ENCODE results near the gene CTBP1. TPM values are rescaled to one million over a fixed set of nuclear protein-coding genes. Genes with fewer than 3 reads are reported as not detected.

The CTBP1 gene
- total RNA-seq, 1 experiment from 2014 or later = 184 TPM

- CTCF ChIA-PET = interaction anchor here (0.6 kb wide), 1 partner anchor 13 kb away, joined by 3 read pairs; no protein-coding TSS in a partner anchor
Measured at GRCh38 chr4:1169171-1169671, 79.7 kb downstream of the CTBP1 start.

GRCh38 chr4:1168191-1169101, 80.5 kb downstream of the CTBP1 start:
- H3K4me1 Mint-ChIP-seq (ENCODE audit: low read depth, unreplicated experiment) = peaks cover 2% of the 10 kb centered on the region
- Histone ChIP-seq H3K4me1 (peaks cover 9% of the 10 kb centered on the region), H3K36me3 (ENCODE audit: control insufficient read depth, insufficient read depth, low read length) (no peaks in the 10 kb centered on the region), H3K4me3 (ENCODE audit: low read depth, low read length) (peak overlapping the region; percentile 52; the same call in 1 of the 2 replicates), H3K27me3 (replicated peaks; ENCODE audit: control insufficient read depth, insufficient read depth, low read length) (no peaks in the 10 kb centered on the region), H3K9me3 (no peaks in the 10 kb centered on the region)
- no TSS peak for BruUV-seq (replicated peaks)
- H3K27ac Mint-ChIP-seq (ENCODE audit: unreplicated experiment) = peak overlapping the region; percentile 74
- intact Hi-C loops (cut with micrococcal nuclease; ENCODE audit: unreplicated experiment) = loop anchor here (5.0 kb wide), 1 partner anchor 39 kb away; no protein-coding TSS in a partner anchor
- ChIA-PET POLR2A (no interaction called here), CTCF (interaction anchor here (0.6 kb wide), 2 partner anchors 16 to 25 kb away, joined by 4 to 6 read pairs; no protein-coding TSS in a partner anchor)
- no peaks in the 10 kb centered on the region for H3K9me3 Mint-ChIP-seq (ENCODE audit: unreplicated experiment)
- peaks cover 4% of the 10 kb centered on the region for H3K36me3 Mint-ChIP-seq (ENCODE audit: insufficient read depth, unreplicated experiment)
- H3K4me3 Mint-ChIP-seq (ENCODE audit: unreplicated experiment) = peak overlapping the region; percentile 72
- no peak for TF ChIP-seq CTCF (IDR thresholded peaks at IDR 0.05; ENCODE audit: insufficient read depth in 1 of 2, low read depth in 1 of 2, low read length in 1 of 2, severe bottlenecking in 1 of 2, unreplicated experiment in 1 of 2)
- no peak for DNase-seq
- peaks cover 2% of the 10 kb centered on the region for H3K27me3 Mint-ChIP-seq (ENCODE audit: insufficient read depth, unreplicated experiment)

More at GRCh38 chr4:1169171-1169671, 79.7 kb downstream of the CTBP1 start:
- H3K4me1 Mint-ChIP-seq (ENCODE audit: low read depth, unreplicated experiment) = no peaks in the 10 kb centered on the region
- no peak for DNase-seq
- peaks cover 2% of the 10 kb centered on the region for H3K27me3 Mint-ChIP-seq (ENCODE audit: insufficient read depth, unreplicated experiment)
- peaks cover 4% of the 10 kb centered on the region for H3K36me3 Mint-ChIP-seq (ENCODE audit: insufficient read depth, unreplicated experiment)
- no peaks in the 10 kb centered on the region for H3K9me3 ChIP-seq
- peak overlapping the region; percentile 74 for H3K27ac Mint-ChIP-seq (ENCODE audit: unreplicated experiment)
- BruUV-seq (replicated peaks) = no TSS peak
- no peaks in the 10 kb centered on the region for H3K9me3 Mint-ChIP-seq (ENCODE audit: unreplicated experiment)
- POLR2A ChIA-PET = no interaction called here
- H3K27me3 ChIP-seq (replicated peaks; ENCODE audit: control insufficient read depth, insufficient read depth, low read length) = no peaks in the 10 kb centered on the region
- H3K4me3 ChIP-seq (ENCODE audit: low read depth, low read length) = no peak overlapping the region
- no peaks in the 10 kb centered on the region for H3K36me3 ChIP-seq (ENCODE audit: control insufficient read depth, insufficient read depth, low read length)
- TF ChIP-seq CTCF (IDR thresholded peaks at IDR 0.05; ENCODE audit: insufficient read depth in 1 of 2, low read depth in 1 of 2, low read length in 1 of 2, severe bottlenecking in 1 of 2, unreplicated experiment in 1 of 2) = no peak
- H3K4me3 Mint-ChIP-seq (ENCODE audit: unreplicated experiment) = peak overlapping the region; percentile 39
- H3K4me1 ChIP-seq = peaks cover 16% of the 10 kb centered on the region
- intact Hi-C loops (cut with micrococcal nuclease; ENCODE audit: unreplicated experiment) = loop anchor here (5.0 kb wide), 1 partner anchor 38 kb away; no protein-coding TSS in a partner anchor

- Mint-ChIP-seq H3K27me3 (ENCODE audit: insufficient read depth, unreplicated experiment) (peaks cover 2% of the 10 kb centered on the region), H3K36me3 (ENCODE audit: insufficient read depth, unreplicated experiment) (peaks cover 4% of the 10 kb centered on the region), H3K9me3 (ENCODE audit: unreplicated experiment) (no peaks in the 10 kb centered on the region), H3K27ac (ENCODE audit: unreplicated experiment) (no peak overlapping the region), H3K4me1 (ENCODE audit: low read depth, unreplicated experiment) (peaks cover 7% of the 10 kb centered on the region), H3K4me3 (ENCODE audit: unreplicated experiment) (peak overlapping the region; percentile 72)
- ChIA-PET CTCF (no interaction called here), POLR2A (no interaction called here)
- TSS peak; percentile 87 for BruUV-seq (replicated peaks)
- Histone ChIP-seq H3K27me3 (replicated peaks; ENCODE audit: control insufficient read depth, insufficient read depth, low read length) (no peaks in the 10 kb centered on the region), H3K36me3 (ENCODE audit: control insufficient read depth, insufficient read depth, low read length) (no peaks in the 10 kb centered on the region), H3K4me1 (0 out of 2 replicates have a peak, but pooled peaks cover 2% of the 10 kb centered on the region), H3K4me3 (ENCODE audit: low read depth, low read length) (peak overlapping the region; percentile 52), H3K9me3 (no peaks in the 10 kb centered on the region)
- intact Hi-C loops (cut with micrococcal nuclease; ENCODE audit: unreplicated experiment) = loop anchor here (5.0 kb wide), 1 partner anchor 40 kb away; no protein-coding TSS in a partner anchor
- peak; percentile 85 to 86 for DNase-seq
- TF ChIP-seq CTCF (IDR thresholded peaks at IDR 0.05; ENCODE audit: insufficient read depth in 1 of 2, low read depth in 1 of 2, low read length in 1 of 2, severe bottlenecking in 1 of 2, unreplicated experiment in 1 of 2) = peak; percentile 90 to 95
Measured at GRCh38 chr4:1167244-1167949, 81.5 kb downstream of the CTBP1 start.

Data from Caco-2 (cell line).